ENCODE data around the gene TH. TPM values are rescaled to one million over a fixed set of nuclear protein-coding genes. Genes with fewer than 3 reads are reported as not detected.

TH gene
- polyA plus RNA-seq, 1 of the 3 experiments (the other 2 are of a cell fraction) = not detected

DNA sequence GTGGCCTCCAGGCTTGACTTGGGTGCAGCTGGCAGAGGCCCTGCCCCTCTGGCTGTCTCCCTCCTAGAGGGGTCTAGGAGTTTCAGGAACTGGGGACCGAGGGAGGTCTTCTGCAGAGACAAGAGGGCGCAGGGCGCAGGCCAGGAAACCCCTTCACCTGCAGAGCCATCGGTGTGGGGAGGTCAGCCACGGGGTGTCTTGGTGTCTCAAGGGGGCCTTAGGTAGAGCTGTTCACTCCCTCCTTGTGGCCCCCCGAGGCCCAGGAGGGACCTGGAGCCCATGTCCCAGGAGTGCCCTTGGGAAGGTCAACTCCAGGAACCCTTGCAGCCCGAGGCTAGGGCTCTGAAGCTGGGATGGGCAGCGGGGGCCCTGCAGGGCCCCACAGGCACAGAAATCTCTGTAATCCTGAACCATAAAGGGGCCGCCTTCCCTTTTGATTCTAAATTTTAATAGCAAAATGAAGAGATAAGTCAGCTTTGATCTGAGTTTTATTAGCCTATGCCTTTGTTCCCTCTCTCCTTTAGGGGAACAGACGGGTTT is 31.4 kb upstream of the TH start (continued):
- TF ChIP-seq, protein P1, sequence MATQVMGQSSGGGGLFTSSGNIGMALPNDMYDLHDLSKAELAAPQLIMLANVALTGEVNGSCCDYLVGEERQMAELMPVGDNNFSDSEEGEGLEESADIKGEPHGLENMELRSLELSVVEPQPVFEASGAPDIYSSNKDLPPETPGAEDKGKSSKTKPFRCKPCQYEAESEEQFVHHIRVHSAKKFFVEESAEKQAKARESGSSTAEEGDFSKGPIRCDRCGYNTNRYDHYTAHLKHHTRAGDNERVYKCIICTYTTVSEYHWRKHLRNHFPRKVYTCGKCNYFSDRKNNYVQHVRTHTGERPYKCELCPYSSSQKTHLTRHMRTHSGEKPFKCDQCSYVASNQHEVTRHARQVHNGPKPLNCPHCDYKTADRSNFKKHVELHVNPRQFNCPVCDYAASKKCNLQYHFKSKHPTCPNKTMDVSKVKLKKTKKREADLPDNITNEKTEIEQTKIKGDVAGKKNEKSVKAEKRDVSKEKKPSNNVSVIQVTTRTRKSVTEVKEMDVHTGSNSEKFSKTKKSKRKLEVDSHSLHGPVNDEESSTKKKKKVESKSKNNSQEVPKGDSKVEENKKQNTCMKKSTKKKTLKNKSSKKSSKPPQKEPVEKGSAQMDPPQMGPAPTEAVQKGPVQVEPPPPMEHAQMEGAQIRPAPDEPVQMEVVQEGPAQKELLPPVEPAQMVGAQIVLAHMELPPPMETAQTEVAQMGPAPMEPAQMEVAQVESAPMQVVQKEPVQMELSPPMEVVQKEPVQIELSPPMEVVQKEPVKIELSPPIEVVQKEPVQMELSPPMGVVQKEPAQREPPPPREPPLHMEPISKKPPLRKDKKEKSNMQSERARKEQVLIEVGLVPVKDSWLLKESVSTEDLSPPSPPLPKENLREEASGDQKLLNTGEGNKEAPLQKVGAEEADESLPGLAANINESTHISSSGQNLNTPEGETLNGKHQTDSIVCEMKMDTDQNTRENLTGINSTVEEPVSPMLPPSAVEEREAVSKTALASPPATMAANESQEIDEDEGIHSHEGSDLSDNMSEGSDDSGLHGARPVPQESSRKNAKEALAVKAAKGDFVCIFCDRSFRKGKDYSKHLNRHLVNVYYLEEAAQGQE (IDR thresholded peaks at IDR 0.05; ENCODE audit: low read depth, low read length) = no peak

DNA sequence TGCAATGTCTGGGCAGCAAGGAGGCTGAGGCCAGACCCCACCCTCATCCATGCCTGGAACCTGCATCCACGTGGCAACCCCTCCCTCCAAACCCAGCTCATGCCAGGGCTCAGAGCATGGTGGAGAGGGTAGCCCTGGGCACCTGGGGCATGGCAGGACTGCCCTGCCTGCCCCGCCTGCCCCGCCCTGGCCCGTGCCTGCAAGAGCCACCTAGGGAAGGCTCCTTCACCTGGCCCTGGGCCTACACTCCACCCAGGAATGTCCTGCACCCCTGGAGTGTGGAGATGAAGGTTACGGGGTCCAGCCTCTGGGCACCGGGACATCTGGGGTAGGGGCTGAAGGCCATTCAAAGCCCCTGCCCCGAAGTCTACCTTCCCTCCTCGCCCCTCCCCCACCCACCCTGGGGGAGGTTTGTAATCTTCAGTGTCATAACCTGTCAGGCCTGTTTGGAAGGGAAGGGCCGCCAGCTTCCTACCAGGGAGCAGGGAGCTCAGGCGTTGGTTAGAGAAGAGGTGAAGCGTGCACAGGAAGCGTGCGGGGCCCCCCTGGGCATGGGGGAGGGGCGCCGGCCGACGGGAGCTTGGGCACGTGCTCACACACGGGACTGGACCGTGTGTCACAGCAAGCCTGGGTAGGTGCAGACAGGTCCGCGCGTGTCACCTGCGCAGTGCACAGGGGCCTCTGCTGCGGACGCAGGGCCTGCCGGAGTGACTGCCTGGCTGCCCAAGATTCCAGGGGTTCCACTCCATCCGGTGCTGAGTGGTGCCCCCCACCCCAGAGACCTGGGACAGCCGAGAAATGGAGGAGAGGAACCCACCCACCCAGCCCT is 30.7 kb upstream of the TH start:
- H2AFZ ChIP-seq (ENCODE audit: low read depth) = no peak overlapping the region
- CTCF ChIA-PET = interaction anchor here (0.6 to 7.9 kb wide), 7 partner anchors 21 to 331 kb away, joined by 3 to 143 read pairs (median 3); no protein-coding TSS in a partner anchor
- H3K79me2 ChIP-seq (ENCODE audit: insufficient read depth) = no peaks in the 10 kb centered on the region
- no peak overlapping the region for H3K9ac ChIP-seq
- 49% methylated on average over 14 of the region's 29 CpGs for WGBS (ENCODE audit: low lambda C conversion rate)
- peak; percentile 19 for DNase-seq
- H3K4me1 ChIP-seq (ENCODE audit: control insufficient read depth in 1 of 2, insufficient read depth in 2 of 2, low read depth in 1 of 2, low read length in 1 of 2) = no peaks in the 10 kb centered on the region
- TF ChIP-seq NRF1 (IDR thresholded peaks at IDR 0.05; ENCODE audit: low read depth, low read length) (no peak), ELF1 (IDR thresholded peaks at IDR 0.05) (no peak), GATA2 (CRISPR knock-in tag; IDR thresholded peaks at IDR 0.05) (no peak), EZH2phosphoT487 (IDR thresholded peaks at IDR 0.05; ENCODE audit: borderline replicate concordance, low read depth) (no peak), TAF1 (IDR thresholded peaks at IDR 0.05; ENCODE audit: borderline replicate concordance, low read depth, low read length) (no peak), RCOR1 (IDR thresholded peaks at IDR 0.05; ENCODE audit: low read length) (no peak), RXRA (IDR thresholded peaks at IDR 0.05; ENCODE audit: borderline replicate concordance, low read depth) (no peak), TCF12 (IDR thresholded peaks at IDR 0.05) (no peak), NFIC (IDR thresholded peaks at IDR 0.05; ENCODE audit: borderline replicate concordance) (no peak), FOSL2 (IDR thresholded peaks at IDR 0.05; ENCODE audit: borderline replicate concordance, low read depth) (no peak), TEAD4 (IDR thresholded peaks at IDR 0.05; ENCODE audit: borderline replicate concordance, insufficient read depth) (no peak), SIN3A (IDR thresholded peaks at IDR 0.05; ENCODE audit: borderline replicate concordance, low read depth, low read length) (no peak)
- no peaks in the 10 kb centered on the region for H4K20me1 ChIP-seq (ENCODE audit: insufficient read depth)
- H3K36me3 ChIP-seq (replicated peaks in 1 of 2; ENCODE audit: control insufficient read depth in 1 of 2, insufficient read depth in 2 of 2, low read length in 1 of 2) = no peaks in the 10 kb centered on the region
- POLR2A ChIA-PET = interaction anchor here (0.8 kb wide), 1 partner anchor 10 kb away, joined by 3 read pairs; no protein-coding TSS in a partner anchor
- no peaks in the 10 kb centered on the region for H3F3A ChIP-seq (replicated peaks; ENCODE audit: insufficient read depth)
- no peak overlapping the region for H3K4me3 ChIP-seq (ENCODE audit: low read depth in 2 of 2, low read length in 1 of 2)
- no peak overlapping the region for H3K4me2 ChIP-seq
- H3K27ac ChIP-seq (ENCODE audit: low read depth in 2 of 2, low read length in 1 of 2) = no peak overlapping the region
- no peaks in the 10 kb centered on the region for H3K9me3 ChIP-seq
- no peaks in the 10 kb centered on the region for H3K9me2 ChIP-seq
- no peaks in the 10 kb centered on the region for H3K27me3 ChIP-seq (ENCODE audit: insufficient read depth)
